A673 (cell line): ENCODE data around the gene SRD5A1. TPM values are rescaled to one million over a fixed set of nuclear protein-coding genes. Genes with fewer than 3 reads are reported as not detected.
A peak's percentile ranks its signal among the peaks of the same experiment; 100 is the strongest.

Source experiments
- BruUV-seq: library from RNA; stranded (reverse); fragments of 400-500 nt; replicated peaks from 2 replicates; lab custom pipeline; 2021; lab: Mats Ljungman, UMichigan
- CTCF ChIA-PET: fragments of 300-600 bp; sonication (Branson Sonifier 250); formaldehyde crosslinking; loops from one replicate; lab custom pipeline; 2022; ENCODE audit warnings: antibody characterized with exemption; lab: Charles Lee
- POLR2A ChIA-PET: fragments of 300-600 bp; sonication (Branson Sonifier 250); formaldehyde crosslinking; loops from one replicate; lab custom pipeline; 2022; ENCODE audit warnings: antibody characterized with exemption; ENCODE audit not compliant: low non-redundant PET; lab: Charles Lee
- DNase-seq: peaks from one replicate; pipeline ENCODE4 v3.0.0-alpha.2; 2015; ENCODE audit warnings: low spot score
- H3K27ac ChIP-seq: fragments of 200-600 bp; sonication (generic); 2 replicates; pipeline ENCODE4 v1.5.1; 2016; ENCODE audit warnings: mixed run types, low read depth, mild to moderate bottlenecking, mixed read lengths, antibody characterized with exemption, low read length; ENCODE audit not compliant: poor library complexity, severe bottlenecking
- H3K27me3 ChIP-seq: fragments of 200-600 bp; sonication (generic); replicated peaks from 2 replicates; pipeline ENCODE4 v1.6.1; 2017; ENCODE audit warnings: mixed run types, low read depth, mild to moderate bottlenecking, mixed read lengths, antibody characterized with exemption, low read length; ENCODE audit not compliant: insufficient read depth, poor library complexity
- H3K36me3 ChIP-seq: fragments of 200-600 bp; sonication (generic); 2 replicates; pipeline ENCODE4 v1.6.1; 2016; ENCODE audit warnings: mixed run types, mild to moderate bottlenecking, mixed read lengths, antibody characterized with exemption, low read length; ENCODE audit not compliant: insufficient read depth, poor library complexity, severe bottlenecking
- H3K4me1 ChIP-seq: fragments of 200-600 bp; sonication (generic); 2 replicates; pipeline ENCODE4 v1.6.1; 2017; ENCODE audit warnings: mixed run types, mild to moderate bottlenecking, mixed read lengths, antibody characterized with exemption, low read length; ENCODE audit not compliant: insufficient read depth, poor library complexity, severe bottlenecking
- H3K4me3 ChIP-seq: fragments of 200-600 bp; sonication (generic); 2 replicates; pipeline ENCODE4 v1.5.1; 2016; ENCODE audit warnings: low read depth, mixed run types, mild to moderate bottlenecking, mixed read lengths, low read length; ENCODE audit not compliant: poor library complexity, severe bottlenecking
- H3K9me3 ChIP-seq: fragments of 200-600 bp; sonication (generic); 2 replicates; pipeline ENCODE4 v1.6.1; 2016; ENCODE audit warnings: mixed run types, low read depth, mild to moderate bottlenecking, mixed read lengths, antibody characterized with exemption, low read length; ENCODE audit not compliant: poor library complexity, severe bottlenecking
- EZH2 ChIP-seq: fragments of 200-600 bp; sonication (generic); IDR thresholded peaks from 2 replicates; pipeline ENCODE4 v1.6.1; 2017; ENCODE audit warnings: borderline replicate concordance, low read depth, mild to moderate bottlenecking, mixed read lengths, antibody characterized with exemption, low read length; ENCODE audit not compliant: poor library complexity, severe bottlenecking
- intact Hi-C: fragments of 100-400 bp; cut with micrococcal nuclease; formaldehyde crosslinking; loops from one replicate; pipeline ENCODE4 v1.10.0; 2022; ENCODE audit not compliant: unreplicated experiment
- total RNA-seq: library from RNA; stranded (reverse); gene quantifications from 2 replicates; pipeline ENCODE4 v1.2.3, GENCODE V29; 2021
- TF ChIP-seq, protein P1 (sequence below): fragments of 300-800, 200-600 bp; sonication (generic); conservative IDR thresholded peaks from 2 replicates; pipeline ENCODE4 v1.5.1; 2017; ENCODE audit warnings: low read depth, mild to moderate bottlenecking, antibody characterized with exemption, low read length, moderate library complexity, mixed read lengths

SRD5A1 gene
- total RNA-seq, 1 experiment from 2014 or later, result 32.0 TPM

- H3K9me3 ChIP-seq, result no peaks in the 10 kb centered on the region
- peak overlapping the region; percentile 99 for H3K4me3 ChIP-seq
- ChIA-PET CTCF (interaction anchor here (0.7 kb wide), 1 partner anchor 273 kb away, joined by 3 read pairs; no protein-coding TSS in a partner anchor), POLR2A (interaction anchor here (0.6 to 1.0 kb wide), 3 partner anchors 9 to 866 kb away, joined by 3 to 6 read pairs (median 3); no protein-coding TSS in a partner anchor)
- intact Hi-C loops, result loop anchor here (1.0 kb wide), 2 partner anchors 79 to 112 kb away; no protein-coding TSS in a partner anchor
- peaks cover 7% of the 10 kb centered on the region for H3K4me1 ChIP-seq
- BruUV-seq, result no TSS peak
- DNase-seq, result peak; percentile 51
- H3K36me3 ChIP-seq, result peaks cover 22% of the 10 kb centered on the region
- no peaks in the 10 kb centered on the region for H3K27me3 ChIP-seq
- H3K27ac ChIP-seq, result peak overlapping the region; percentile 100
- TF ChIP-seq, protein P1, sequence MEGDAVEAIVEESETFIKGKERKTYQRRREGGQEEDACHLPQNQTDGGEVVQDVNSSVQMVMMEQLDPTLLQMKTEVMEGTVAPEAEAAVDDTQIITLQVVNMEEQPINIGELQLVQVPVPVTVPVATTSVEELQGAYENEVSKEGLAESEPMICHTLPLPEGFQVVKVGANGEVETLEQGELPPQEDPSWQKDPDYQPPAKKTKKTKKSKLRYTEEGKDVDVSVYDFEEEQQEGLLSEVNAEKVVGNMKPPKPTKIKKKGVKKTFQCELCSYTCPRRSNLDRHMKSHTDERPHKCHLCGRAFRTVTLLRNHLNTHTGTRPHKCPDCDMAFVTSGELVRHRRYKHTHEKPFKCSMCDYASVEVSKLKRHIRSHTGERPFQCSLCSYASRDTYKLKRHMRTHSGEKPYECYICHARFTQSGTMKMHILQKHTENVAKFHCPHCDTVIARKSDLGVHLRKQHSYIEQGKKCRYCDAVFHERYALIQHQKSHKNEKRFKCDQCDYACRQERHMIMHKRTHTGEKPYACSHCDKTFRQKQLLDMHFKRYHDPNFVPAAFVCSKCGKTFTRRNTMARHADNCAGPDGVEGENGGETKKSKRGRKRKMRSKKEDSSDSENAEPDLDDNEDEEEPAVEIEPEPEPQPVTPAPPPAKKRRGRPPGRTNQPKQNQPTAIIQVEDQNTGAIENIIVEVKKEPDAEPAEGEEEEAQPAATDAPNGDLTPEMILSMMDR, result no peak
- no peak for TF ChIP-seq EZH2
Measured at GRCh38 chr5:6633469-6634245, 417 bp downstream of the SRD5A1 start.

DNA sequence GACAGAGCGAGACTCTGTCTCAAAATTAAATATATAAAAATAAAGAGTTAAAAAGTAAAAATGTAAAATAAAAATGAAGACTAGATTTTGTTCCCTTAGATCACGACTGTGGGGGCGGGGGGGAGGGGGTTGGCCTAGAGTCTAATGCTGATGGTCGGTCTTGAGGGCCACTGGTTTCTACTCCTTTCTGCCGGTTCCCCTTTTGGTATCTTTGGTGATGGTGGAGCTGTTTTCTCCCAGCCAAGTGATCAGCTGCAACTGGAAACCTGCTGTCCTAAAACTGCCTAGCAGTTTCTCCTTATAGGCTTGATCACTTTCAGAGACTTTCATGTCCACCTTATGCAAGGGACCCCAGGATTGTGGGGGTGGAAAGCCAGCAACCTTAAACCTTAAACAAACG, 1.1 kb downstream of the SRD5A1 start:
- CTCF ChIA-PET, result no interaction called here
- Histone ChIP-seq H3K9me3 (no peaks in the 10 kb centered on the region), H3K27me3 (no peaks in the 10 kb centered on the region), H3K27ac (no peak overlapping the region), H3K4me3 (peak overlapping the region; percentile 99), H3K4me1 (peaks cover 7% of the 10 kb centered on the region), H3K36me3 (peaks cover 15% of the 10 kb centered on the region)
- no peak for DNase-seq
- intact Hi-C loops, result no loop called here
- no TSS peak for BruUV-seq
- POLR2A ChIA-PET, result no interaction called here
- TF ChIP-seq, protein P1, result no peak
- TF ChIP-seq EZH2, result no peak

GRCh38 chr5:6634788-6635430, 1.7 kb downstream of the SRD5A1 start:
- ChIA-PET CTCF (no interaction called here), POLR2A (no interaction called here)
- H3K4me1 ChIP-seq, result peaks cover 7% of the 10 kb centered on the region
- TF ChIP-seq, protein P1, result no peak
- no peak for TF ChIP-seq EZH2
- H3K9me3 ChIP-seq, result no peaks in the 10 kb centered on the region
- intact Hi-C loops, result no loop called here
- peaks cover 9% of the 10 kb centered on the region for H3K36me3 ChIP-seq
- no peaks in the 10 kb centered on the region for H3K27me3 ChIP-seq
- TSS peak; percentile 55 for BruUV-seq
- no peak for DNase-seq
- H3K27ac ChIP-seq, result no peak overlapping the region
- peak overlapping the region; percentile 99 for H3K4me3 ChIP-seq
